HepG2 (cell line): ENCODE data around the gene DYRK2. TPM values are rescaled to one million over a fixed set of nuclear protein-coding genes. Genes with fewer than 3 reads are reported as not detected.

Experiments
- ATAC-seq: fragments of 200-7000 bp; cut with Tn5 transposase; 3 replicates; pipeline ENCODE4 v1.9.1; 2020; ENCODE audit warnings: mild to moderate bottlenecking, moderate library complexity
- BruUV-seq: library from RNA; stranded (reverse); fragments of 400-500 nt; replicated peaks from 2 replicates; lab custom pipeline; 2021; lab: Mats Ljungman, UMichigan
- CTCF ChIA-PET: fragments of 300-600 bp; formaldehyde crosslinking; extraction: SDS; loops from one replicate; lab custom pipeline; 2021; ENCODE audit warnings: low total read pairs, inconsistent platforms, low intra/inter-chr PET ratio; lab: Yijun Ruan, JAX
- POLR2A ChIA-PET: fragments of 350-600 bp; sonication (Branson Sonifier 250); formaldehyde crosslinking; loops from one replicate; lab custom pipeline; 2020; ENCODE audit warnings: antibody characterized with exemption, inconsistent platforms; lab: Yijun Ruan, JAX
- DNase-seq: peaks from one replicate; pipeline ENCODE4 v3.0.0-alpha.2; 2015; ENCODE audit warnings: low spot score
- FAIRE-seq: peaks from 3 replicates; lab custom pipeline; 2011; peaks lifted over from hg19 to GRCh38; lab: Jason Lieb, UNC
- H2AFZ ChIP-seq: one replicate; pipeline ENCODE4 v1.6.1; 2011; ENCODE audit warnings: low read length, inconsistent platforms
- H3K27ac ChIP-seq: fragments of 300-600 bp; 3 replicates; pipeline ENCODE4 v1.8.0; 2011; ENCODE audit warnings: mixed run types, mild to moderate bottlenecking, mixed read lengths, low read length, inconsistent platforms; ENCODE audit not compliant: insufficient read depth; ENCODE audit errors: extremely low read length
- H3K27me3 ChIP-seq, 2 experiments: fragments of 200-600 bp in 1 of 2; 2 replicates in 1 of 2; 3 replicates in 1 of 2; pipeline versions ENCODE4 v1.6.0 to v1.8.0; 2011; ENCODE audit warnings: low read length in 2 of 2, mild to moderate bottlenecking in 2 of 2, moderate library complexity in 2 of 2, inconsistent platforms in 1 of 2; ENCODE audit not compliant: insufficient read depth in 2 of 2, control insufficient read depth in 1 of 2
- H3K36me3 ChIP-seq, 2 experiments: fragments of 200-600 bp in 1 of 2; replicated peaks in 1 of 2; 2 replicates in 1 of 2; 3 replicates in 1 of 2; pipeline versions ENCODE4 v1.5.1 to v1.8.0; 2011; ENCODE audit warnings: low read length in 2 of 2, inconsistent platforms in 1 of 2; ENCODE audit not compliant: insufficient read depth in 2 of 2, control insufficient read depth in 1 of 2
- H3K4me1 ChIP-seq: 2 replicates; pipeline ENCODE4 v1.5.1; 2012; ENCODE audit warnings: low read length, inconsistent platforms; ENCODE audit not compliant: insufficient read depth
- H3K4me2 ChIP-seq: 2 replicates; pipeline ENCODE4 v1.6.0; 2011; ENCODE audit warnings: low read depth, low read length, inconsistent platforms
- H3K4me3 ChIP-seq, 3 experiments: fragments of 200-600 bp in 1 of 3; sonication (generic), shearing (Covaris generic) in 1 of 3; replicated peaks in 1 of 3; 2 replicates each; pipeline ENCODE4 v1.5.1; 2011 to 2016; ENCODE audit warnings: low read length in 3 of 3, inconsistent platforms in 2 of 3, low read depth in 2 of 3, mild to moderate bottlenecking in 2 of 3, control low read depth in 1 of 3, mixed read lengths in 1 of 3; ENCODE audit not compliant: insufficient read depth in 1 of 3
- H3K79me2 ChIP-seq: one replicate; pipeline ENCODE4 v1.6.1; 2011; ENCODE audit warnings: low read length, inconsistent platforms; ENCODE audit not compliant: insufficient read depth
- H3K9ac ChIP-seq: 2 replicates; pipeline ENCODE4 v1.6.0; 2011; ENCODE audit warnings: mild to moderate bottlenecking, low read depth, low read length, inconsistent platforms; ENCODE audit not compliant: insufficient read depth
- H3K9me3 ChIP-seq: 2 replicates; pipeline ENCODE4 v1.5.1; 2012; ENCODE audit warnings: mild to moderate bottlenecking, low read length
- H4K20me1 ChIP-seq: 2 replicates; pipeline ENCODE4 v1.6.0; 2011; ENCODE audit warnings: inconsistent platforms, mild to moderate bottlenecking, low read length, moderate library complexity; ENCODE audit not compliant: insufficient read depth
- DMAP1 ChIP-seq: IDR thresholded peaks from 2 replicates; pipeline ENCODE4 v1.6.1; 2016
- KLF15 ChIP-seq: sonication (generic); formaldehyde crosslinking; IDR thresholded peaks from 2 replicates; pipeline ENCODE4 v1.8.1; 2023; ENCODE audit warnings: borderline replicate concordance, mild to moderate bottlenecking, inconsistent platforms, missing genetic modification reagents, mixed read lengths
- MEF2D ChIP-seq: sonication (generic); formaldehyde crosslinking; IDR thresholded peaks from 2 replicates; pipeline ENCODE4 v1.5.1; 2020; ENCODE audit warnings: mild to moderate bottlenecking, missing genetic modification reagents
- NR2C2 ChIP-seq: sonication (generic); formaldehyde crosslinking; IDR thresholded peaks from 2 replicates; pipeline ENCODE4 v1.4.0; 2020; ENCODE audit warnings: missing genetic modification reagents, mild to moderate bottlenecking, moderate library complexity, borderline replicate concordance
- POLR2AphosphoS2 ChIP-seq: IDR thresholded peaks from 2 replicates; pipeline ENCODE4 v1.6.1; 2011; ENCODE audit warnings: low read depth, low read length, improper control_type of control experiment
- RBAK ChIP-seq: sonication (generic); formaldehyde crosslinking; IDR thresholded peaks from 2 replicates; pipeline ENCODE4 v1.5.1; 2020; ENCODE audit warnings: mild to moderate bottlenecking, missing genetic modification reagents
- ZNF253 ChIP-seq: sonication (generic); formaldehyde crosslinking; IDR thresholded peaks from 2 replicates; pipeline ENCODE4 v1.8.0; 2022; ENCODE audit warnings: mild to moderate bottlenecking, missing genetic modification reagents, borderline replicate concordance
- WGBS: methylation state at CpG from one replicate; pipeline ENCODE4 v1.1.6; 2017; ENCODE audit warnings: low lambda C conversion rate; 5-methylcytosine and 5-hydroxymethylcytosine counted together
- in situ Hi-C: cut with HindIII; loops from 2 replicates; pipeline ENCODE4 v1.10.0; 2017; ENCODE audit warnings: low pct_unique_long_range_greater_than_20kb; ENCODE audit not compliant: extremely low pct_ligation_motif_present
- intact Hi-C: fragments of 100-400 bp; cut with micrococcal nuclease; formaldehyde crosslinking; loops from one replicate; pipeline ENCODE4 v1.10.0; 2022; ENCODE audit not compliant: unreplicated experiment
- polyA plus RNA-seq, 8 experiments: library from polyadenylated mRNA; depleted of rRNA in 3 of 8; stranded (reverse) in 7 of 8; unstranded in 1 of 8; fragments of >200 nt; fragmentation: Illumina TruSeq in 4 of 8; extraction: Trizol in 4 of 8; gene quantifications; 2 replicates each; pipeline versions ENCODE4 v1.2.1 to v1.2.3, GENCODE V29; 2011 to 2016; ENCODE audit warnings: low read depth in 4 of 8, missing spikeins in 1 of 8, mixed read lengths in 1 of 8; ENCODE audit not compliant: insufficient read depth in 1 of 8
- total RNA-seq, 5 experiments: library from RNA; depleted of rRNA; stranded (reverse); fragments of >200 nt; fragmentation: Illumina TruSeq; extraction: Trizol; gene quantifications; 2 replicates each; pipeline ENCODE4 v1.2.3, GENCODE V29; 2016; ENCODE audit warnings: low read depth in 1 of 5
- TF ChIP-seq, protein P1 (sequence below): sonication (generic); formaldehyde crosslinking; IDR thresholded peaks from 2 replicates; pipeline ENCODE4 v1.8.0; 2022; ENCODE audit warnings: mild to moderate bottlenecking, missing genetic modification reagents, moderate library complexity
- TF ChIP-seq, protein P2 (sequence below): sonication (generic); formaldehyde crosslinking; IDR thresholded peaks from 2 replicates; pipeline ENCODE4 v1.4.0; 2020; ENCODE audit warnings: mild to moderate bottlenecking, missing genetic modification reagents

The DYRK2 gene
- total and polyA plus RNA-seq, 2 of the 13 experiments (the other 11 are each of a cell fraction or from before 2014, with no cell fraction given), result 8.2 to 11.5 TPM

DNA sequence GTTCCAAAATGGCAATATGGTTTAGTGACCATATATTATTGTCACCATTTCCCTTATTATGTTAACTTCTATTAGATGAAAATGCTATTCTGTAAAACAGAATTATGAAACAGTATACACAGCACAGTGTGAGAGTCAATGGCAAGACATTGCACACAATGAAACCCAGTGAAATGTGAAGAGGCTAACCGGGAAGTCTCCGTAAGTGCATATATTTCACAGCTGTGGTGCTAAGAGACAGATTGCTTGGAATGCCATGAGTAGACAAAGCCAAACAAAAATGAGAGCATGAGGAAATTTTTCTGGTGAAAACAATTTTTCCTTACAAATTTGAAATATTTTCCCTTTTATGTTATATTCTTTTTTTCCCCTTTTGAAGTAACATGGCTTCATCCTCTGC lies 49.4 kb downstream of the DYRK2 start:
- TF ChIP-seq, protein P1, sequence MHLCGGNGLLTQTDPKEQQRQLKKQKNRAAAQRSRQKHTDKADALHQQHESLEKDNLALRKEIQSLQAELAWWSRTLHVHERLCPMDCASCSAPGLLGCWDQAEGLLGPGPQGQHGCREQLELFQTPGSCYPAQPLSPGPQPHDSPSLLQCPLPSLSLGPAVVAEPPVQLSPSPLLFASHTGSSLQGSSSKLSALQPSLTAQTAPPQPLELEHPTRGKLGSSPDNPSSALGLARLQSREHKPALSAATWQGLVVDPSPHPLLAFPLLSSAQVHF (CRISPR knock-in tag), result no peak
- TF ChIP-seq POLR2AphosphoS2 (no peak), NR2C2 (CRISPR knock-in tag) (no peak), DMAP1 (no peak), ZNF253 (CRISPR knock-in tag) (no peak), RBAK (CRISPR knock-in tag) (no peak), KLF15 (no peak), MEF2D (CRISPR knock-in tag) (no peak)
- TF ChIP-seq, protein P2, sequence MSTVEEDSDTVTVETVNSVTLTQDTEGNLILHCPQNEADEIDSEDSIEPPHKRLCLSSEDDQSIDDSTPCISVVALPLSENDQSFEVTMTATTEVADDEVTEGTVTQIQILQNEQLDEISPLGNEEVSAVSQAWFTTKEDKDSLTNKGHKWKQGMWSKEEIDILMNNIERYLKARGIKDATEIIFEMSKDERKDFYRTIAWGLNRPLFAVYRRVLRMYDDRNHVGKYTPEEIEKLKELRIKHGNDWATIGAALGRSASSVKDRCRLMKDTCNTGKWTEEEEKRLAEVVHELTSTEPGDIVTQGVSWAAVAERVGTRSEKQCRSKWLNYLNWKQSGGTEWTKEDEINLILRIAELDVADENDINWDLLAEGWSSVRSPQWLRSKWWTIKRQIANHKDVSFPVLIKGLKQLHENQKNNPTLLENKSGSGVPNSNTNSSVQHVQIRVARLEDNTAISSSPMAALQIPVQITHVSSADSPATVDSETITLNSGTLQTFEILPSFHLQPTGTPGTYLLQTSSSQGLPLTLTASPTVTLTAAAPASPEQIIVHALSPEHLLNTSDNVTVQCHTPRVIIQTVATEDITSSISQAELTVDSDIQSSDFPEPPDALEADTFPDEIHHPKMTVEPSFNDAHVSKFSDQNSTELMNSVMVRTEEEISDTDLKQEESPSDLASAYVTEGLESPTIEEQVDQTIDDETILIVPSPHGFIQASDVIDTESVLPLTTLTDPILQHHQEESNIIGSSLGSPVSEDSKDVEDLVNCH (CRISPR knock-in tag), result no peak
- H3K4me2 ChIP-seq, result no peak overlapping the region
- no peak overlapping the region for H2AFZ ChIP-seq
- no peaks in the 10 kb centered on the region for H3K79me2 ChIP-seq
- ATAC-seq (no peak), FAIRE-seq (no peak), DNase-seq (no peak)
- H3K27ac ChIP-seq, result no peak overlapping the region
- BruUV-seq, result no TSS peak
- no peak overlapping the region for H3K4me3 ChIP-seq
- H3K4me1 ChIP-seq, result no peaks in the 10 kb centered on the region
- no peaks in the 10 kb centered on the region for H3K36me3 ChIP-seq
- 39% methylated on average over 2 of the region's 2 CpGs for WGBS
- intact Hi-C loops, result no loop called here
- no peaks in the 10 kb centered on the region for H3K27me3 ChIP-seq
- no peaks in the 10 kb centered on the region for H3K9me3 ChIP-seq
- H3K9ac ChIP-seq, result no peak overlapping the region
- CTCF ChIA-PET, result no interaction called here
- no peaks in the 10 kb centered on the region for H4K20me1 ChIP-seq
- POLR2A ChIA-PET, result no interaction called here
- in situ Hi-C loops, result no loop called here
